ENCODE data around the gene TSPAN9.

DNA sequence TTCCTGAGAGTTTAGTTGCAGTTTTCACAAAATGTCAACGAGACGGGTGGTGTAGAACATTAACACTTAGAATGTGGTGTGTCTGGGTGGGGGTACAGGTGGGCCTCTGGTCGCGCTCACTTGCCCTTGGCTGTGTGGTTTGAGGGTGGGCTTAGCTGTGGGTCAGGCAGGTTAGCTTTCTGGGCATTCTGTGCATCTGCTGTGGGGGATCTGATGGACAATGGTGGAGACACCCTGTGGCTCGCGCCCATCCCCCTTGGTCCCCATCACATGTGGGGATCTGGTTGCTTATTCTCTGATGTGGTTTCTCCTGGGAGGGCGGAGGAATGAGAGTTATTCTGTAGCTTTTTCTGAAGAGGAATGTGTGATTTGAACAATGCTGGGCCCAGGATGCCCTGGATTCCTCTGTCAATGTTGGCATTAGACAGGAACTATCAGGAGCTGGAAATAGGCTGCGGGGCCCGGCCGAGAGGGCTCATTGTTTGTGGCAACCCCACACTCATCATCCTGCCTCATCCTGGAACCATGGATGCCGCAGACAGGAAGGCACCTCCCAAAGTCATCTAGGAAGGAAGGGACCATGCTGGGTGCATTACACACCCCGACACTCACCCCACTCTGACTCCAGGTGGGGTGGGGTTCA, 101.6 kb downstream of the TSPAN9 start:
- TF ChIP-seq MAFK (IDR thresholded peaks at IDR 0.05; ENCODE audit: partially characterized antibody), result no peak
- TF ChIP-seq RAD21 (conservative IDR thresholded peaks at IDR 0.05 in 1 of 2, IDR thresholded peaks at IDR 0.05 in 1 of 2), result no peak
- no peak for TF ChIP-seq EP300 (IDR thresholded peaks at IDR 0.05)
